Mesothelial cell of epicardium (in vitro differentiated cells): ENCODE data around the gene CDON. TPM values are rescaled to one million over a fixed set of nuclear protein-coding genes. Genes with fewer than 3 reads are reported as not detected.

Source experiments
- DNase-seq, 2 experiments: peaks; one replicate each; pipeline ENCODE4 v3.0.0; 2021; ENCODE audit warnings: low spot score in 2 of 2; ENCODE audit not compliant: unreplicated experiment in 2 of 2
- H3K27ac Mint-ChIP-seq: 2 replicates; pipeline ENCODE4 v1.8.0; 2021; ENCODE audit warnings: mixed read lengths
- H3K27me3 Mint-ChIP-seq: 2 replicates; pipeline ENCODE4 v1.8.0; 2021; ENCODE audit warnings: low read depth, mixed read lengths
- H3K36me3 Mint-ChIP-seq: 2 replicates; pipeline ENCODE4 v1.8.0; 2021; ENCODE audit warnings: mixed read lengths
- H3K4me1 Mint-ChIP-seq: 2 replicates; pipeline ENCODE4 v1.8.0; 2021; ENCODE audit warnings: mixed read lengths
- H3K4me3 Mint-ChIP-seq: 2 replicates; pipeline ENCODE4 v1.8.0; 2021; ENCODE audit warnings: mild to moderate bottlenecking, moderate library complexity, mixed read lengths
- H3K9me3 Mint-ChIP-seq: 2 replicates; pipeline ENCODE4 v1.8.0; 2021; ENCODE audit warnings: mixed read lengths
- CTCF ChIP-seq: fragments of 200-600 bp; sonication (generic); IDR thresholded peaks from one replicate; pipeline ENCODE4 v1.5.0; 2021; ENCODE audit warnings: antibody characterized with exemption; ENCODE audit not compliant: unreplicated experiment
- total RNA-seq: library from RNA; stranded (reverse); gene quantifications from 3 replicates; pipeline ENCODE4 v1.2.1, GENCODE V29; 2021

CDON gene
- total RNA-seq, 1 donor from 2014 or later, result 165 TPM

GRCh38 chr11:126051117-126051516 lies 11.5 kb downstream of the CDON start:
- Mint-ChIP-seq H3K4me3 (no peak overlapping the region), H3K9me3 (no peaks in the 10 kb centered on the region), H3K27ac (peak overlapping the region; percentile 51), H3K36me3 (peaks cover 5% of the 10 kb centered on the region), H3K4me1 (peaks cover 47% of the 10 kb centered on the region), H3K27me3 (no peaks in the 10 kb centered on the region)
- DNase-seq, result no peak
- TF ChIP-seq CTCF, result no peak

- H3K4me1 Mint-ChIP-seq, result peaks cover 40% of the 10 kb centered on the region
- no peak for TF ChIP-seq CTCF
- no peaks in the 10 kb centered on the region for H3K27me3 Mint-ChIP-seq
- no peak overlapping the region for H3K27ac Mint-ChIP-seq
- no peak for DNase-seq
- peaks cover 7% of the 10 kb centered on the region for H3K36me3 Mint-ChIP-seq
- no peak overlapping the region for H3K4me3 Mint-ChIP-seq
- no peaks in the 10 kb centered on the region for H3K9me3 Mint-ChIP-seq
Measured at GRCh38 chr11:126049159-126049558, 13.5 kb downstream of the CDON start.

DNA sequence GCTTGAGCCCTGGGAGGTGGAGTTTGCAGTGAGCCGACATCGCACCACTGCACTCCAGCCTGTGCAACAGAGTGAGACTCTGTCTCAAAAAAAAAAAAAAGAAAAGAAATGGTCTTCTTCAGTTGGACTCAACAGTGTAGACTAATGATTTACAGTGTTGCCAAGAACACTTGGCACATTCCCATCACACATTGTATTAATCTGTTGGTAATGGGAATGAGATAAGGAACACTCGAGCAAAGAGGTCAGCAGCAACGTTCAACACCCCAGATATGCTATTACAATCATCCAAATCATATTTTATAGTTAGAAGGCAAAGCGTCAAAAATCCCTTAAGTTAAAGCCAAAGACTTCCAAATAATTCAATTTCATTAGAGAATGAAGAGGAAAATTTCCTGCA lies 14.5 kb downstream of the CDON start:
- no peak overlapping the region for H3K4me3 Mint-ChIP-seq
- peaks cover 13% of the 10 kb centered on the region for H3K36me3 Mint-ChIP-seq
- H3K27ac Mint-ChIP-seq, result no peak overlapping the region

DNA sequence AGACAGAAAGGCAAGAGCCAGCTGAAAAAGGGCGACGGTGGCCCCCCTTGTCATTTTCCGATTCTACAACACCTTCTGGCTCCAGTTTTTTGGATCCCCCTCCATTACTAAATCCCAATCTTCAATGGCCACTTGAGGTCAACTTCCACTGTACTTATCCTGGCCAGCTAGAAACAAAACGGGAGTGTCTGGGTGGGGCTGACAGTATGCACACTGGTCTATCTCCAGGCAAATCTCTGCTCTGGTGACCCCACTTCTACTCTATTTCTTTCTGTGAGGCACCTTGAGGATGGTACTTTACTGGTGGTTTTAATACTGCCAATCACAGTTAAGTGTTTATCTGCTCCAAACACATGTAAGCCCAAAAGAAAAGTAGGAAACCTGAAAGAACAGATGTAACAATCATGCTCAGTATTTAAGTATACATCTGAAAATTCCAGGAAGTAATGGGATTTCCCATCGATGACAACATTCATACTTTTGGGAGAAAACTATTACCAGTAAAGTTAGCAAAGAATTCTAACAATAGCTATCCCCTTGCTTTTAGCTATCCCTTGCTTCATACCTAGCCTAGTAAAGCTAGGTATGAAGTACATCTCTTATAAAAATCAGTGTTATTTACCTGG lies 16.0 kb downstream of the CDON start:
- no peak overlapping the region for H3K27ac Mint-ChIP-seq
- H3K27me3 Mint-ChIP-seq, result no peaks in the 10 kb centered on the region
- H3K4me1 Mint-ChIP-seq, result peaks cover 32% of the 10 kb centered on the region
- DNase-seq, result no peak
- H3K9me3 Mint-ChIP-seq, result no peaks in the 10 kb centered on the region
- peaks cover 13% of the 10 kb centered on the region for H3K36me3 Mint-ChIP-seq
- H3K4me3 Mint-ChIP-seq, result no peak overlapping the region
- TF ChIP-seq CTCF, result no peak

More for the DNA sequence above, 14.5 kb downstream of the CDON start:
- TF ChIP-seq CTCF, result no peak
- Mint-ChIP-seq H3K27me3 (no peaks in the 10 kb centered on the region), H3K9me3 (no peaks in the 10 kb centered on the region), H3K4me1 (peaks cover 32% of the 10 kb centered on the region)
- no peak for DNase-seq

DNA sequence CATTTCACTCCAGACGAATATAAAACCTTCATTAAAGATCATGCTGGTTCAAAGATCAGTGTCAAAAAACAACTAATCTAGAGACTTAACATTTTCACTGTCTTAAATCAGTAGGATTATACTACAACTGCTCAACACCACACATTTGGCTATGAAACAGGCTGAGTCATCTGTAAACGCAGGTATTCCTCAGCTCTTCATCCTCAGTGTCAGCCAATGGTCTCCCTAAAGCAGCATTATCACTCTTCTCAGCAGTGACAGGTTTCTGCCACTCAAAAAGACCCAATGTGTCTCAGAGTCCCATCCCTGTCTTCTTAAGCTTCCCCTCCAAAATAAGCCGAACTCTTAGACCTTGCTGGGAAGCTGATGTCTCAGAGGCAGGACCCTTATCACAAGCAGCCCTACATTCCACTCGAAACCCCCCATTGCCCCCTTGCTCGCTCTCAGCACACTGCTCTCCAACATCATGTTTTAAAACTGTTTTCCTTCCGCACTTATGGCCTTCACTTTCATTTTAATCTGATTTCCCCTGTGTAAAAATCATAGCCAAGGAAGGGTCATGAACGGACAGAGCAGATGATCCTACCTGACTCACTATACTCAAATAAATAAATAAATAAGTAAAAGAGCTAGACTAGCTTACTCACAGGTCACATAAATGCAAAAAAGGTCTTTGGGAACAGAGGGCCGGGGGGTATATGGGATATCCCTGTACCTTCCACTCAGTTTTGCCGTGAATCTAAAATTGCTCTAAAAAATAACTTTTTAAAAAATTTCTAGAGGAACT lies 23.0 kb downstream of the CDON start:
- no peak for DNase-seq
- Mint-ChIP-seq H3K27me3 (no peaks in the 10 kb centered on the region), H3K36me3 (peaks cover 10% of the 10 kb centered on the region), H3K4me1 (peaks cover 11% of the 10 kb centered on the region), H3K9me3 (no peaks in the 10 kb centered on the region), H3K4me3 (no peak overlapping the region), H3K27ac (no peak overlapping the region)
- TF ChIP-seq CTCF, result no peak
